GM18520 (cell line): Measurements from ENCODE around the gene MLLT10.
"Not testable (repeated sequence)": the region's sequence is repeated elsewhere in the genome, so short reads cannot be mapped to it uniquely, and the experiment has no call there.

Experiments
- ATAC-seq: cut with Tn5 transposase; IDR thresholded peaks from one replicate; pipeline ENCODE4 v1.9.1; 2021; ENCODE audit not compliant: unreplicated experiment

Gene MLLT10

DNA sequence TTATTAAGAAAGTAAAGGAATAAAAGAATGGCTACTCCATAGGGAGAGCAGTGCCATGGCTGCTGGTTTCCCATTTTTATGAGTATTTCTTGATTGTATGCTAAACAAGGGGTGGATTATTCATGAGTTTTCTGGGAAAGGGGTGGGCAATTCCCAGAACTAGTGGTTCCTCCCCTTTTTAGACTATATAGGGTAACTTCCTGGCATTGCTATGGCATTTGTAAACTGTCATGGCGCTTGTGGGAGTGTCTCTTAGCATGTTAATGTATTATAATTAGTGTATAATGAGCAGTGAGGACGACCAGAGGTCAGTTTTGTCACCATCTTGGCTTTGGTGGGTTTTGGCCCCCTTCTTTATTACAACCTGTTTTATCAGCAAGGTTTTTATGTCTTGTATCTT is 40.5 kb downstream of the MLLT10 start:
- ATAC-seq: not testable (repeated sequence)

DNA sequence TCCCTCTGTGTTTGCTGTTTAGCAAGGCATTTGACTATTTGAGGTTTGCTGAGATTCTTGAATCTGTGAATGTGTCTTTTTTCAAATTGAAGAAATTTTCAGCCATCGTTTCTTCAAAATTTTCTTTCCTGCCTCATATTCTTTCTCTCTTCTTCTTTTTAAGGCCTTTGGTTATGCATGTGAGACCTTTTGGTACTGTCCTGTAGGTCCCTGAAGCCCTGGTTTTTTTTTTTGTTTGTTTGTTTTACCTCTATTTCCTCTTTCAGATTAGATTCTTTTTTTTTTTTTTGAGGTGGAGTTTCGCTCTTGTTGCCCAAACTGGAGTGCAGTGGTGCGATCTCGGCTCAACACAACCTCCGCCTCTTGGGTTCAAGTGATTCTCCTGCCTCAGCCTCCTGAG is 45.3 kb downstream of the MLLT10 start:
- no peak for ATAC-seq

GRCh38 chr10:21581421-21581834 is 47.4 kb downstream of the MLLT10 start:
- ATAC-seq: peak; percentile 75

- ATAC-seq: no peak
These were observed 51.0 kb downstream of the MLLT10 start for GRCh38 chr10:21584834-21585530.

DNA sequence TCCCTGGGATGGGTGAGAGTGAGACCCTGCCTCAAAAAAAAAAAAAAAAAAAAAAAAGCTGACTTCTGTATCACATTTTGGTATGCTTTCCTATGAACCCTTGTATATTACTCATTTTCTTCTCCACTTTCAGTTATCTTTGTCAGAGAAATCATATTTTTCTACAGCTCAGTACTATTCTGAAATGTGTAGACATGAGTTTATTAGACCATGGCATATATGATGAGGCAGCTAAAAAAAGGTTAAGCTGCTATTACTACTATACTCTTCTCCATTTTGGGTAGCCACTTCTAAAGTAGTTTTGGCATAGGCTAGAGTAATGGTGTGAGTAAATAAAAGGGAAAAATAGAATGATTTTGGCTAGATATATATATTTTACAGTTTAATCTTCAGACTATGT is 53.4 kb downstream of the MLLT10 start:
- ATAC-seq: no peak

DNA sequence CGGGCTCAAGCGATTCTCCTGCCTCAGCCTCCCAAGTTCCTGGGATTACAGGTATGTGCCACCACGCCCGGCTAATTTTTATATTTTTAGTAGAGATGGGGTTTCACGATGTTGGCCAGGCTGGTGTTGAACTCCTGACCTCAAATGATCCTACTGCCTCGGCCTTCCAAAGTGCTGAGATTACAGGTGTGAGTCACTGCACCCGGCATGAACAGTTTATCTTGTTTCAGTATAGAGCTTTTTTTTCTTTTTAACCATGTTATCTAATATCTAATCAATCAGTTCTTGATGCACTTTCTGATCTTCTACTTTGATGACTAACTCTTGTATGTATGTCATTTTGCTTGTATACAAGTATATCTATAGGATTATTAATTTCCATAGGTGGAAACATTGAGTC is 54.1 kb downstream of the MLLT10 start:
- not testable (repeated sequence) for ATAC-seq

- ATAC-seq: no peak
These were observed 60.0 kb downstream of the MLLT10 start for GRCh38 chr10:21593986-21594385.

DNA sequence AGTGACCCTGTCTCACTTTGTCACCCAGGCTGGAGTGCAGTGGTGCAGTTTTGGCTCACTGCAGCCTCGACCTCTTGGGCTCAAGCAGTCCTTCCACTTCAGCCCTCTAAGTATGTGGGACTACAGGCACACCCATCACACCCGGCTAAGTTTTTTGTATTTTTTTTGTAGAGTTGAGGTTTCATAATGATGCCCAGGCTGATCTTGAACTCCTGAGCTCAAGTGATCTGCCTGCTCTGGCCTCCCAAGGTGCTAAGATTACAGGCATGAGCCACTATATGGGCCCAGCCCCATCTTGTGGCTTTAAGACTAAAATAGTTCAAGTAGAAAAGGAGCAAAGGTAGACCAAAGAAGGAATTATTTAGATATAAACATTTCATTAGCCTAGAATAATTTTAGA is 65.5 kb downstream of the MLLT10 start:
- ATAC-seq: no peak

DNA sequence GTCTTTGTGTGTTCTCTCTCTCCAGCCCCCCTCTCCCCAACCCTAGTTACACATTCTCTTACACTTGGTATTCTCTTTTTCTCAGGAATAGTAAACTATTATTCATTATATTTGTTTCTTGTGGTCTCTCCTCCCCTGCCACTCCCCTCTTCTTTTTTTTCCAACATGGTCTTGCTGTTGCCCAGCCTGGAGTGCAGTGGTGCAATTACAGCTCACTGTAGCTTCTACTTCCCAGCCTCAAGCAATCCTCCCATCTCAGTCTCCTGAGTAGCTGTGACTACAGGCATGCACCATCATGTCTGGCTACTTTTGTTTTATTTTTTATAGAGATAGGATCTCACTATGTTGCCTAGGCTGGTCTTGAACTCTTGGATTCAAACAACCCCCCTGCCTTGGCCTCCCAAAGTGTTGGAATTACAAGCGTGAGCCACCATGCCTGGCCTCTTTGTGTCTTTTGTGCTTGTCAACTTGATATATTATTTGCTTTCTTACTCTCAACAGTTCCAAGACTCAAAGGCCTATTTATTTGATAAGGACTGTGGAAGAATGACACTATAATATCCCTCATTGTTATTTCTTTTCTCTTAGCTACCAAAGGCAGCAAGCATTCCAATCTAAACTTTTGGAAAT is 66.9 kb downstream of the MLLT10 start:
- ATAC-seq: no peak

DNA sequence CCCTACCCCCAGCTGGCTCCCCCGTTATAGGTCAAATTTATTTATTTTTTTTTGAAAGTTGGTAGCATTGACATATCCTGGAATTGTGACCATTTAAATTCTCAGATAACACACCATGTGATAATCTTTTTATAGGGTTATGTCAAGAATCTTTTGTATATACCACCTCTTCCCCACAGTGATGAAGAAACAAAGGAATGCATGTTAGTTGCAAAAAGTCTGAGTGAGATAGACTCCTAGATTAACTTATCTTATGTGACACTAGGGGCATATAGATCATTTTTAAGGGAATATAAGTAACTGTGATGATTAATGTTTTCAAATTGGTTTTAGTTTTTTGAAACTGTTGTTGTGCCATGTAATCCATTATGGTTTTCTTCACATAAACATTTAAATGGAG is 68.3 kb downstream of the MLLT10 start:
- ATAC-seq: no peak

DNA sequence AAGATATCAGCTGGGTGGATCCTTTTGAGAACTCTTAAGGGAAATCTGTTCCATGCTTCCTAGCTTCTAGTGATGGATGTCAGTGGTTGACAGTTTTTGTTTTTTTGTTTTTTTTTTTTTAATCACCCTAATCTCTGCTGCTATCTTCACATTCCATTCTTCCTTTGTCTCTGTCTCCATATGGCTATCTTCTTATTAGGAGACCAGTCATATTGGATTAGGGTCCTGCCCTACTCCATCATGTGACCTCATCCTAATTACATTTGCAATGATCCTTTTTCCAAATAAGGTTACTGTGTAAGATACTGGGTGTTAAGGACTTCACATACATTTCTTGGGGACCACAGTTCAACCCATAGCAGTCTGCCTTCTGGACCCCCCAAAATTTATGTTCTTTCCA is 69.7 kb downstream of the MLLT10 start:
- ATAC-seq: no peak

DNA sequence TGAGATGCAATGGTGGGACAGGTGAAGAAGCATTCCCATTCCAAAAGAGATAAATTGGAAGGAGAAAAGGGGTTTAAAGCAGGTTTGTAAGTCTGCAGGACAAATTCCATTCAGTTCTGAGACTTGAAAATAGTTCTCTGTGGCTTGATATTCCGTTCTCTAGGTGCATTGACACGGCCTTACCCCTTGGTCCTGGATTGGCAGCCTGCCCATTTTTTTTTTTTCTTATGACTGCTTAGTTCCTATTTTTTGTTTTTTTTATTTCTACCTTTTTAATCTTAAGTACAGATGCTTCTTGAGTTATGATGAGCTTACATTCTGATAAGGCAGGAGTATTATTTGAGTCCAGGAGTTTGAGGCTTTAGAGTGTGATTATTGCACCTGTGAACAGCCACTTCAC is 70.6 kb downstream of the MLLT10 start:
- ATAC-seq: no peak

DNA sequence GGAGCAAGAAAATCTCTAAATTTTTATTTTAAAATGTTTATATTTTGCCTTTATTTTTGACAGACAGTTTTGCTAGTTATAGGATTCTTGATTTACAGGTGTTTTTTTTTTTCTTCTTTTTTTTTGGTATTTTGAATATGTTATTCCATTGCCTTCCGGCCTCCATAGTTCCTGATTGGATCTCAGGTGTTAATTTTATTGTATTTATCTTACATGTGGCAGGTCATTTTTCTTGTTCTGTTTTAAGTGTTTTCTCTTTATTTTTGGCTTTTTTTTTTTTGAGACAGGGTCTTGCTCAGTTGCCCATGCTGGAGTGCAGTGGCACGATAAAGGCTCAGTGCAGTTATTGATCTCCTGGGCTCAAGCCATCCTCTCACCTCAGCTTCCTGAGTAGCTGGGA is 73.9 kb downstream of the MLLT10 start:
- no peak for ATAC-seq

- ATAC-seq: no peak
These were observed 80.0 kb downstream of the MLLT10 start for GRCh38 chr10:21614000-21614399.

GRCh38 chr10:21617267-21617666 is 83.2 kb downstream of the MLLT10 start:
- ATAC-seq: no peak

- ATAC-seq: no peak
These were observed 89.3 kb downstream of the MLLT10 start for GRCh38 chr10:21623291-21623690.

- not testable (repeated sequence) for ATAC-seq
These were observed 90.4 kb downstream of the MLLT10 start for GRCh38 chr10:21624421-21624820.

DNA sequence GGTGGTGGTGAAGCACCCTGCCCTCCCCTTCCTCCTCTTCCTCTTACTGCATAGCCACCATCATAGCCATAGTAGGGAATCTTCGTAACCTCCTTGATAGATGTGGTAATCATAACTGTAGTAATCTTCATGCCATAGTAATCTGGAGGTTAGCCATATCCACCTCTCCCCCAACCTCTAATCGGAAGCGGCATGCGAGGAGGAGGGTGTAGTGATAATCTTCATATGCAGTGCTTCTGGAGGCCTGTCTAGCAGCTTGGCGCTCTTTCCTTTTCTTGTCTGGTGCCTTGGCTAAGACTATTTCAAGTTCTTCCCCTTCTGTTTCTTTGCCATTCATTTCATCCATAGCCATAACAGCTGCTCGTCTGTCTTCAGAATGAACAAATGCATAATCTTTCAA is 90.9 kb downstream of the MLLT10 start:
- ATAC-seq: no peak

DNA sequence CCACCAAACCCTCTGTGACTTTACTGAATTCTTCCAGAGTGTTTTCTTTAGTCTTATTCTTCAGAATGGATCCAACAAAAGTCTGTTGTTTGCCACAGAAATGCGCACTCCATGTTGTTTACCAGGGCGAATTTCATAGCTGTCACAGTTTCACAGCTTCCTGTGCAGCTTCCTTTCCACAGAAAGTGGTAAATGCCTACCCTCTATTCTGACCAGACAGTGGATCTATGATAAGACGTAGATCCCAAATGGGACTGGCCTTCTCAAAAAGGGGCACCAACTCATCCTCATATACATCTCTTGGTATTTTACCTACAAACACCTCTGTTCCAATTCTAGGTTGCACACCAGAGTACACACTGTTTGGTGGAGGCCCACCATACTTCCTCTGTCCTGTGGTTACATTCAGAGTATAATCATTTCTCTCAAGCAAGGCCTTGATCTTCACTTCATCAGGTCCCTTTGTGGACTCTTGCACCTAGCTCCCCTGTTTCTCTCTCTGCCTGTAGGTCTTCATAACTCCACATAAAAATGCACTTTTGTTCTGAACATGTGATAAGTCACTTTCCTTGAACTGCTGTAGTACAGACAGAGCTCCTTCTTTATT is 91.7 kb downstream of the MLLT10 start:
- ATAC-seq: no peak

GRCh38 chr10:21626457-21627161 is 92.6 kb downstream of the MLLT10 start:
- ATAC-seq: no peak

- no peak for ATAC-seq
These were observed 93.3 kb downstream of the MLLT10 start for GRCh38 chr10:21627331-21627730.

DNA sequence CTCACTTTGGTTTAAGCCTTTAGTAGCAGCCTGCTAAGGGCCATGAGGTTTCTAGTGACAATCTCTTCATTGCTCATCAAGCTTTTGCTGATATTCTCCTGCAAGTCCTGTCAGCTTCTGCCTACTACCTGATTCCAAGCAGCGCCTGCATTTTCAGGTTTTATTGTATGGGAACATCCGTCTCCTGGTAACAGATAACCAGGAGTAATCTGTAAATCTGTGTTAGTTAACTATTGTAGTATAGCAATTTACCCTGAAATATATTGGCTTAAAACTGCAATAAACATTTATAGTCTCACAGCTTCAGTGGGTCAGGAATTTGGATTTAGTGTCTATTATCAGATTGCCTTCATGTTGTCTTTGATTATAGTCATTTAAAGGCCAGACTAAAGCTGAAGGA is 94.0 kb downstream of the MLLT10 start:
- ATAC-seq: no peak
